Hematopoietic multipotent progenitor cell treated with erythropoietin and hydrocortisone succinate and interleukin-3 and kit ligand, for 6 days (in vitro differentiated cells): Measurements from ENCODE around the gene PFDN2.
"Not testable (repeated sequence)": the region's sequence is repeated elsewhere in the genome, so short reads cannot be mapped to it uniquely, and the experiment has no call there.

Source experiments
- DNase-seq: peaks from one replicate; pipeline ENCODE4 v3.0.0-alpha.2; 2015

PFDN2 gene

DNA sequence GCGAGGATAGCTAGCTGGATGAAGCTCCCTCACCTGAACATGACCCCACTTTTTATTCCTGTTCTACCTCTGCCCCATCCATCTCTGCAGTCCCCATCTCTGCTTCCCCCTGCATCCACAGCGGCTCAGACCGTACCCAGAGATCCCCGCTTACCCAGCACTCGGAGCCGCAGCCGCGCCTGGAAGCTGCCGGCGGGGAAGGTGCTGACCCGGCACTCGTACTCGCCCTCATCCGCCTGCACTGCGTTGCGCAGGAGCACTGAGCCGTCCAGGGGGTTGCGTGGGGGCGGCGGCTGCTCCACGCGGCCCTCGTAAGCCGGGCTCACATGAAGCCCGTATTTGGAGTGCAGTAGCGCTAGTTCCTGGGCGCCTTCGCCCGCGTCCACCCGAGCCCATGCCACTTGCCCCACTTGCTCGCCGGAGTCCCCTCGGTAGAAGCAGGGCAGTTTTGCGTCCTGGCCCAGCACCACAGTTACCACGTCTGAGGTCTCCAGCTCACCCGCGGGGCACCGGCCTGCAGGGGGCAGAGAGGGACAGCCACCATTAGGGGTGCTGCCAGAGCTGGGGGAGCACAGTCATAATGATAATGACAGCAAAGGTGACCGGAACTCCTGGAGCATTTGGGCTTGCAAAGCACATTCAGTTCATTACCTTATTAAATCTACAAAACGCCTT, 38.3 kb downstream of the PFDN2 start:
- DNase-seq = no peak

DNA sequence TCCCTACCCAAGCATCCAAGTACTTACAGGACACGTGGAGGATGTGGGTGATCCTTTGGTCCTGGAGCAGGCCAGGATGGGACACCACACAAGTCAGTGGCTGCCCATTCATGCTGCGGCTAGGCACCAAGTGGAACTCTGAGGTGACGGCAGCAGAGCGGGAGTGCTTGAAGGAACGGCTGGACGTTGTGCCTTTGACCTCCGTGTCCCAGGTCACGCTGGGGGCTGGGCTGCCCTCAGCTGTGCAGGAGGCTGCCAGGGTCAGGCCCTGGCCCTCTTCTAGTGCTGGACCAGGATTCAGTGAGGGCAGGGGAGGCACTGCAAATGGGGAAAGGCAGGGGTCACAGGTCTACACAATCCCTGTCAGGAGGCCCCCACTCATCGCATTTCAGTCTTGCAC, 40.4 kb downstream of the PFDN2 start:
- no peak for DNase-seq

DNA sequence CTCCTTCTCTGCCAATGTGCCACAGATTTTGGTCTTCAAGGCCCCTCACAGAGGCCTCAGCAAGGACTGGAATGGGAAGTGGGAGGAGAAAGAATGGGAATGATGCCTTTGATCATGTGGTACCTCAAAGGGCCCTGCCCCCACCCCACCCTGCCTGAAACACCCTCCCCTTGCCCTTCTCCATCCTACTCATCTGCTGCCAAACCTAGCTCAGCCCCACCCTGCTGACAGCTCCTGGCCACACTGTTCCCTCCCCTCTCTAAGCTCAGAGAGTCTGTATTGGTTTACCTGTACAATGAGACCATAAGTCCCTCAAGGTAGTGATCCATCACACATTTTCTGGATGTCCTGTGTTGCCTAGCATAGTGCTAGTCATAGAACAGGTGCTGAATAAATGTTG, 41.4 kb downstream of the PFDN2 start:
- no peak for DNase-seq

DNA sequence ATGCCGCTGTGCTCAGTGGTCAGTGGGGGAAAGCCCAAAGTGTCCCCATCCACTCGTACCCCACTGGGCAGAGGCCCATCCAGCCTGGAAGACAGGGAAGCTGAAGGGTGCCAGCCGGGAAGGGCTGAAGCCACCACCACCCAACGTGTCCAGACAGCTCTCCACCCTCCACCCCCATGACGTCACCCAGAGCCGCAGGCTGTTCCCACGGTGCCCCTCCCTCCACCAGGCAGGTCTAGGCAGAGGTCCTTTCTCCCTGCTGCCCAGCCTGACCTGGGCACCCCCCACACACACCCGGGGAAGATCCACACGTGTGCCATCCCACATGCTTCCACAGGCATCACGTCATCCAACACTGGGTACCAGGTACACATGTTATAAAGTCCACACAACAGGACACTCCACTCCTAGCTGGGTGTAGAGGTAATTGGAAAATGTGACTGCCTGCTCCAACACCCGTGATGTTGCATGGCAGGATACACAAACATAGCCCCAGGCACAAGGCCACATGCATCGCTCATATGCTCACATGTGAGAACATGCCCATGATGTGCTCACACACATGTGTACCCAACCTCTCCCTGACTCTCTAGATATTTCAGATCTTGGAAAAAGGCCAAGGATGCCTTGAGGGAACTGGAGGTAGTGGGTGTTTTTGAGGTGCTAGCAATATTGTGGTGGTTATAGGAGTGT, 43.0 kb downstream of the PFDN2 start:
- no peak for DNase-seq

DNA sequence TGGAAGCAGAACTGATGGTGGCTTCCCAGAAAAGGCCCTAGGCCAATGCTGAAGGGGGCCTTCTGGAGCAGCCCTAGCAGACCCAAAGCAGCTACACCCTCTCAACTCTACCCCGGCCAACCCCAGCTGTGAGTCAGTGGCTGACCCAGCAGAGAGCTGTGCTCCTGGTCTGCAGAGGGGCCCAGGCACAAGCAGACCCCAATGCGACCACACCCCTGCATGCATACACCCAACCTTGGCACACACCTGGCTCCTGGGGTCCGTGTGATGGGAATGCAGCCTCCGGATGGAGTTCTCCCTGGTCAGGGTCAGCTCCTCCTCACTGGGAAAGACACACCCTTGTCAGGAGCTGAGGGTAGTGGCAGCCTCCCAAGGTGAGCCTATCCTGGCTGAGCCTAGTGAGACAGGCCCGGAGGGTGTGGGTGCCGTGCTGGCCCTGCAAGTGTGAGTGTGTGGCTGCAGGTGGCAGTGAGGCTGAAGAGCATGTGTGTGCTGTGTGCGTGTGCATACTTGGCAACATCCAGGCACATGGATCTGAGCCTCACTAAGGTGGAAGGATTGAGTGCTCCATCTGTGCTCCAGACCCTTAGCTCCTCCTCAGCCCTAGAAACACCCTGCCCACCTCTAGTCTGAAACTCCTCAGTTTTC, 44.2 kb downstream of the PFDN2 start:
- no peak for DNase-seq

DNA sequence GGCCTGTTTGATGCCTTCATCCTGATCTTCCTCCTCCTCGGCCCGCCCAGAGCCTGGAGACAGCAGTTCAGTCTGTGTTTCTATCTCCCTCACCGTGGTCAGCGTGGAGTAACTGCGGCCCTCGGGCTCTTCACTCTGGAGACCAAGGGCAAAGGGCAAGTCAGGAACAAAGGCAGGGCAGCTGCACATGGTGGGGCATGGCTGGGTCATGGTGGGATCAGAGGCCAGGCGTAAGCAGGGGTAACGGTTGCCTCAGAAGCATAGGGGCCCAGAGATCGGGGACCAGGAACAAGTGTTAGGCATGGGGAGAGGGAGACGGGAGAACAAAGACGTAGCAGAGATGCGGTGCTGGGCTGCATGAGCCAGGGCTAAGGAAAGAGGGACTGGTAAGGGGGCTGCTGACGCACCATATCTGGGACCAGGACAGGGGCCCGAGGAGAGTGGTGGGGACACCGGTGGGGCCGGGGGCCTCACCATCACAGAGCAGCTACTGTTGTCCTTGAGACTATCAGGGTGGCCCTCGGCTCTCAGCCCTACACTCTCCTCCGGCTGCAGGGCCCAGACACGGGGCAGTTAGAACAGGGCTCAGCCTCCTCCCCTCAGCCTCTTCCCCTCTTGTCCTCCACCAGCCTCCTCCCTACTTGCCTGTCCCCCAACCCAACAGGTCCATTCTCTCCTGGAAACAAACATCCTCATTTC, 44.9 kb downstream of the PFDN2 start:
- no peak for DNase-seq

DNA sequence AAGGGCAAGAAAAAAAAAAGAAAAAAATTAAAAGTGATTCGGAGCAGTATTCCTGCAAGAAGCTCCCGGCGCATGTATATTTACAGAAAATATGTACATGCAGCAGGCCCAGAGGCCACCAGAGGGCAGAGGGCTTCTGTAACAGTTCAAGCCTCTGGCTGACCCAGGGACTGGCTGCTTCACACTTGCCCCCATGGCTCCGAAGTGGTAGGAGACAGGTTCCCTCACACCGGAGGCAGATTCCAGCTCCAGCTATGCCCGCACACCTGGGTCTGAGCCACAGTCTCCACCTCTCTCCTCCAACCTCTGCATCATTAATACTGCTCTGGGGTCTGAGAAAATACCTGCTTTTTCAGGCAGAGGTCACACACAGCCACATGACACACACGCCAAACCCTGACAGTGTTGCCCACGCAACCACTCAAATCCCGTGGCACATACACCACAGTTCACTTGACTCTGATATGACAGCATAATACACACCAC, 45.9 kb downstream of the PFDN2 start:
- DNase-seq = peak; percentile 86

DNA sequence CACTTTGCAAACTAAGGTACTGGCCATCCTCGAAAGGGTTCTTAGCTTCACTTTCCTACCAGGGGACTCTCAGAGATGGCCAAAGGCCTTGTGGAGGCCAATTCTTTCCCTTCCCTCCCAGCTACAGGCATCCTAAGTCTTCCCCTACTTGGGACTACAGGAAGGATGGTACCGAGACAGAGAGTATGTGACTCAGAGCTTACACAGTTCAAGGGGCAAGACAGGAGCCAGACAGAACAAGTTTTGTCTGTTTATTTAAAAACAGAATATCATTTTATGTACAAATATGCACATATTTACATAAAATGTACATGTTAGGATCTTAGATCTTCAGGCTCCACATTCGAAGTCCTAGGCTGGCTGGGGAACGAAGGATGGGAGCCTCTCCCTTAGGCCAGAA, 47.1 kb downstream of the PFDN2 start:
- no peak for DNase-seq

DNA sequence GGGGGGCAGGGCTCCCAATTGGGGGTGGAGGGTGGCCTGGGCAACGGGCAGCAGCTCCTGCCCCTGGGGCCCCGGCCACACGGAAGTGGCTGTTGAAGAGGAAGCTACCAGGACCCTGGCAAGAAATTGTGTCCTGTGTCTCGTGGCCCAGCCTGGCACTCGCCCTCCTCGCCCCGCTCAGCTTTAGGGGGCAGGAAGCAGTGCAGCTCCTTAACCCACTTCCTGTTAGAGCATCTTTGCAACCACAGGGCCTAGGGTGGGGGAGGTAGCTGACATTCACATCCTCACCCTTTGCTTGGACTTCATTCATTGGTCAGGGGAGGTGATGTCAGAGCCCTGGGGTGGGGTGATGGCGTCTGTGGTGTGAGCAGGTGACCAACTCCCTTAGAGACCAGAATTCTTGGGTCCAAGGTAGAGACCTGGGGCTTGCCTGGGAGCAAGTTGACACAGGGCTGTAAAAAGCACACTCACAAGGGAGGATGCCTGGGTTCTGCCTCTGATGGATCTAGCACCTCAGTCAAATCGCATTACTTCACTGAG, 48.0 kb downstream of the PFDN2 start, which contains the start of gene ARHGAP30:
TSS of gene ARHGAP30 (minus strand) at position 161 of the 540 bp plus-strand sequence. CDS start 267 bp downstream, outside the sequence.
- DNase-seq = peak; percentile 89

DNA sequence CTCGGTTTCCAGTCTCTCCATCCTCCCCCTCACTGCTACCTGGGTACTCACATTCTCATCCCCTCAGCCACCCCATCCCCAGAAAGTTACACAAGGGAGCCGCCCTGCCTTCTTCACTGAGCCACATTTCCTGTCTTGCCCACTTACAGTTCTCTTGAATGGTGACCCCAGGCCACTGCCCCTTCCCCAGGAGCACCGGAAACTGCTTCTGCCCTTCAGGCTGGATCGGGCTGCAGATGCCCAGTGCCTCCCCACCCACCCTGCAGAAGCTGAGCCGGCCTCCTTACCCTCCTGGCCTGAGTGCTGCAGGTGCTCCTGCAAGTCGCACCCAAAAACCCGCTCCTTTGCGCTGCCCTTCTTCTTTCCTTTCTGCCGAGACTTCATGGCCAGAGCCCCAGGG, 48.6 kb downstream of the PFDN2 start:
- no peak for DNase-seq

DNA sequence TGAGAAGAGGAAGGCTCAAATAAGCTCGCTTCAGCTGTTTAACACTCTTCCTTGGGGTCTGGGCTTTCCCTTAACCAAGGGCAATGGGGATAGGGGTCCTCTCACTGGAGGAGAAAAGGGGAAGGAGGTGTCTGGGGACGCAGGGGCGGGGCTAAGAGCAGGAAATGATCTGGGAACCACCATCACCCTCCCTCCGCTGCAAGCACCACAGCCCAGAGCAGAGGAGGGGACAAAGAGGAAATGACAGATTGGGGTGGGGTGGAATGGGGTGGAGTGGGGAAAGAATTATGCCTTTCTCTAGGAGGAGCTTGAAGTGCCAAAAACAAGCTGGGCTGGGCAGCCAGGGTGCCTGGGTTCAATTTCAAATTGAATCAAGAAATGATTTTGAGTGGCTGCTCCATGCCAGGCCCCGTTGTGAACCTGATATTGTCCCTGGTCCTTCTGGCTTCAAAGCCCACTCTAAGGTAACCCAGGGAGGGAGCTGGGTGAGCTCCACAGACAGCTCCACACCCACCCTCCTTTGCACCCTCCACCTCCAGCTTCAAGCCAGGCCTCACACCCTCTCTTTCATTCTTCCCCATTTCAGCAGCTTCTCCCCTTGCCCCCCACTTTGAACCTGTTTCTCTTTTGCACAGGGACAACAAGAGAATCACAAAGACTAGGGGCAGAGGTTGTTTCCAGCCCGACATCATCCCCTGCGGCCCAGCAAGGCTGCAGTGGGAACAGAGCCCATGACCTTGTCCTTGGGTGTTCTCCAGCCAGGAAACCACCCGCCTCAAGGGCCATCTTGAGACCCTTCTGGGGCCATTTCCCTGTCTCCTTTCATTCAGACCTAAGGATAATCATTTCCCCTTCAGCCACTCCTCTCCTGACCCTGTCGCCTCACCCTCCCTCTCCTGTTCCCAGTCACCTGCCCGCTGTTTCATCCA, 49.3 kb downstream of the PFDN2 start:
- DNase-seq = peak; percentile 90

DNA sequence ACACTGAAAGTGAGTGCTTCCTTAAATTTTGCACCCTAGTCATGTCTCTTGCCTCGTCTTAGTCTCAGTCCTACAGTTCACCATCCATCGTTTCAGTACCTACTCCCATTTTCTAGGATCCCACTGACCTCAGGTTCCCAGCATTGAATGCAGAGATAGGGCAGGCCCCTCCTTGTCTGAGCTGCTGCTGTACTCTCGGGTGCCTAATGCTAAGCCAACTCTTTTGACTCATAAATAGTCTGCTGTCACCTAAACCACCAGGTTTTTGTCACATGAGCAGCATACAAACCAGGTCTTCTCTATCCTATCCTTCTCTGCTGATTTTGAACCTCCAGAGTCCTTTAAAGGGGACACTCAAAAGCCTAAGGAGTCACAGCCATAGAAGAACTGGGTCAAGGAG, 51.1 kb downstream of the PFDN2 start:
- DNase-seq = no peak

DNA sequence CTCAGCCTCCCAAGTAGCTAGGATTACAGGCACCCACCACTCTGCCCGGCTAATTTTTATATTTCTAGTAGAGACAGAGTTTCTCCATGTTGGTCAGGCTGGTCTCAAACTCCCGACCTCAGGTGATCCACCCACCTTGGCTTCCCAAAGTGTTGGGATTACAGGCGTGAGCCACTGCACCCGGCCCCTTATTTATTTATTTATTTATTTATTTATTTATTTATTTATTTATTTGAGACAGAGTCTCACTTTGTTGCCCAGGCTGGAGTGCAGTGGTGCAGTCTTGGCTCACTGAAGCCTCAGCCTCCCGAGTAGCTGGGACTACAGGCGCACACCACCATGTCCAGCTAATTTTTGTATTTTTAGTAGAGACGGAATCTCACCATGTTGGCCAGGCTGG, 52.2 kb downstream of the PFDN2 start:
- not testable (repeated sequence) for DNase-seq

DNA sequence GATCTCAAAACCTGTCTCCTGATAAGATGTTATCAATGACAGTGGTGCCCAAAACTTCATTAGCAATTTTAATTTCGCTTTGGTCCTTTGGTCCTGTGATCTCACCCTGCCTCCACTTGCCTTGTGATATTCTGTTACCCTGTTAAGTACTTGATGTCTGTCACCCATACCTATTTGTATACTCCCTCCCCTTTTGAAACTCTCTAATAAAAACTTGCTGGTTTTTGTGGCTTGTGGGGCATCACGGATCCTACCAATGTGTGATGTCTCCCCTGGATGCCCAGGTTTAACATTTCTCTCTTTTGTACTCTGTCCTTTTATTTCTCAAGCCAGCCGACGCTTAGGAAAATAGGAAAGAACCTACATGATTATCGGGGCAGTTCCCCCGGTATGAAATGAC, 53.9 kb downstream of the PFDN2 start:
- not testable (repeated sequence) for DNase-seq

DNA sequence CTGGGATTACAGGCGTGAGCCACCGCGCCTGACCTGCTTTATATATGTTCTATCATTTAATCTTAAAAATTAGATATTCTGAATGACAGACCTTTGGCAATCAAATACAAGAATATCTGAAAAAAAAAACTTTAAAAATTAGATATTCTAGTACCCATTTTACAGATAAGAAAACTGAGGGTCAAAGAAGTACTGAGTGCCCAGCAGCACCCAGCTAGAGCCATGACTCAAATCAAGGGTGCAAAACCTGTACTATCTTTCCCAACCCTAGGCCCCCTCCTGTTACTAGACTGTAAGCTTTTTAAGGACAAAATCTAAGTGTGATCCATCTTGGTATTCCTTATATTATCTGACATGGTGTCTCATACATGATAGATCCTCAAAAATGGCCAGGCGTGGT, 56.4 kb downstream of the PFDN2 start:
- DNase-seq = no peak

DNA sequence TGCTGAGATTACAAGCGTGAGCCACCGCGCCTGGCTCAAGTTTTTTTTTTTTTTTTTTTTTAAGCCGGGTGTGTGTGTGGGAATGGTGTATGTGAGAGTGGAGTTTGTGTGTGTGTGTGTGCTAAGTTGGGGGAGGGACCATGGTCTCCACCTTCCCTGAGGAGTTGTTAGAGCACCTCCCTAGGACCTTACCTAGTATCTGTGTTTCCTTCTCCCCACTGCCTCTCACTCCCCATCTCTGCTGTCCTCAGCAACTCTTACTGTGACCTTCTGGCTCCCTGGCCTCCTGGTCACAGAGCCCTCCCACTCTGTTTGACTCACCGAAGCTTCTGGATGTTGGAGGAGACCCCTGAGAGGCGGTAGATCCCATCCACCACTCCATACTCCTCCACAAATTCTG, 58.5 kb downstream of the PFDN2 start:
- no peak for DNase-seq

DNA sequence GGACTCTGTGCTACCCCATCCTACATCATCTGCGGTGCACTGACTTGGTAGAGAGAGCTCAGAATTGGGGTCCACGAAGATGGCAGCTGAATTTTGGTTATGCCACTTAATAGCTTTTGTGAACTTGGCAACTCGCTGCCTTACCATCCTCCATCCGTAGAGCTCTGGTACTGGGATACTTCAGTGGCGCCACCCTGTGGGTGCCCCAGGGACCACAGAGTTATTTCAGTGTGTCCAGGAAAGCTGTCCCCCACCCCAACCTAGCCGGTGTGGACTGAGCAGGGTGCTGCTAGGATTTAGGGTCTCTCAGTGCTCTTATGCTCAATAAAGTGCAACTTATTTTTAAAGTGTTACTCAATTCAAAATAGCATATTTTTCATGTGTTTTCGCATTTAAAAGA, 63.0 kb downstream of the PFDN2 start:
- DNase-seq = no peak

DNA sequence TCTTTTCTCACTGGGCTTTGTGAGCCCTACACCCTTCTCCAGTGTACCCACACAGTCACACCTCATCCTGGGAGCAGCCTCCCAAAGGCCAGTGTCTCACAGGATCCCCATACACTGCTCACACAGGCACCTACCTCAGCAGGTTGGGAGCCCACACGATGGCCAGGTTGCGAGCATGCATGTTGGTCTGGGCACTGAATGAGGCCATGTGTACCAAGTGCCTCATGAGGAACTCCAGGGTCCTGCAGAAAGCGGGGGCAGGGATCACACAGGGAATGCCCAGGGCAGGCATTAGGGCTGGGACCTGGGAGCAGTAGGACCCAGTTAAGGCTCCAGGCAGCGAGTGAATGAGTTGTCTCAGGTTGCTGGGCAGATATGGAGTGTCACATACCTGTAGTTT, 63.6 kb downstream of the PFDN2 start:
- no peak for DNase-seq

DNA sequence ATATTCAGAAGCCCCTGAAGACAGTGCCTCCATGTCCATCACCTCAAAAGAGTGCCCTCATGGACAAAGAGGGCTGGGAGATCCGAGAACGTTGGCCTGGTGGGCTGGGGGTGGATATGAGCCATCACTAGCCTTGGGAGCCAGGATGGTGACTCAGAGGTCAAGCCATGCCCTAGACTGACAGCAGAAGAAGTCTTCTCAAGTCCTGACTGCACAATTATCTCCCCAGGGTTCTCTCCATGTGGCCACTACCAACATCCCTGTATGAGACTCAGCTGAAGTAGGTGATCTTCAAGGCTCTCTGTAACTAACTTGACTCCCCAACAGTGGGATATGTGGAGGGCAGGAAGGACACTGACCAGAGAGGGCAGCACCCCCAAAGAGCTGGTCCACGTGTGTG, 64.9 kb downstream of the PFDN2 start:
- DNase-seq = no peak

DNA sequence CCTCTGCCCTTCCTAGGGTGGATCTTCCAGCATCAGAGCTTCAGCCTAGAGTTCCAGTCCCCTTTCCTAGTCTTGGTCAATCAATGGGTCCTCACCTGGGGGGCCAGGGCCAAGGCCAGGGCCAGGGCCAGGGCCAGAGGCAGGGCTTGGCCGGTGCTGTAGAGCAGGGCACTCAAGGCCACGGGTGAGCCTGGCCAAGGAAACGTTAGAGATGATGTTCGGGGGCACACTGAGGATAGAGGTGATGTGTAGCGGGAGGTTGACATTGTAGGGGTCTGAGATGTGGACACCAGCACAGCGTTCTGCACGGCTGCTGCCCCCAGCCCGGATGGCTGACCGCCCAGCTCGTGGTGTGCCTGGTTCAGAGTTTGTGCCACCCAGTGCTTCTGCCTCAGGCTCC, 66.6 kb downstream of the PFDN2 start:
- DNase-seq = no peak
